Raji (cell line): Measurements from ENCODE around the gene ZNF396.

ENCODE experiments used
- POLR2A ChIP-seq: IDR thresholded peaks from 2 replicates; pipeline ENCODE4 v1.6.1; 2011; ENCODE audit warnings: low read depth, low read length, control low read depth; ENCODE audit not compliant: insufficient read depth

Gene ZNF396

DNA sequence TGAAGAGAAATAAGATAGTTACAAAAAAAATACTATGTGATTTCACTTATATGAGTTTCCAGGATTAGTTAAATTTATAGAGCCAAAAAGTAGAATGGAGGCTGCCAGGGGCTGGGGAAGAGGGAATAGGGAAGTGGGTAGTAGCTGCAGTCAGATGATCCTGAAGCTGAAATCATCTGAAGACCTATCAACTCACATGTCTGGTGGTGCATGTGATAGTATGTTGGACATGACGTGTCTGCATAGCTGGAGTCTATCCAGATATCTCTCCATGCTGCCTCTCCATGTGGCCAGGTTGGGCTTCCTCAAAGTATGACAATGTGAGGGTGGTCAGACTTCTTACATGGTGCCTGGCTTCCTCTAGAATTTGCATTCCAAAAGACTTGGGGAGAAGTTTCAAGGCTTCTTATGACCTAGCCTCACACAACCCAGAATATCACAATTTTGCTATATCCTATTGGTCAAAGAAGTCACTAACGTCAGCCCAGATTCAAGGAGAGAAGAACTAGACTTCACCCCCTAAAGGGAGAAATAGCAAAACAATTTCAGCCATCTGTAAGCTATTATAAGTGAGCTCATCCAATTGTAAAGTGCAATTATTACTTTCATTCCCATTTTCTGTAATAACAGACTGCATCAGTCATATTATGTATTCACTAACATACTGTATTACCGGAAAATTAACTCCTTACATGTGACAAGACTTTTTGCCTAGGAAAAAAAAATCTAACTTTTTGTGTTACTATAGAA lies 14.0 kb upstream of the ZNF396 start:
- TF ChIP-seq POLR2A = no peak

DNA sequence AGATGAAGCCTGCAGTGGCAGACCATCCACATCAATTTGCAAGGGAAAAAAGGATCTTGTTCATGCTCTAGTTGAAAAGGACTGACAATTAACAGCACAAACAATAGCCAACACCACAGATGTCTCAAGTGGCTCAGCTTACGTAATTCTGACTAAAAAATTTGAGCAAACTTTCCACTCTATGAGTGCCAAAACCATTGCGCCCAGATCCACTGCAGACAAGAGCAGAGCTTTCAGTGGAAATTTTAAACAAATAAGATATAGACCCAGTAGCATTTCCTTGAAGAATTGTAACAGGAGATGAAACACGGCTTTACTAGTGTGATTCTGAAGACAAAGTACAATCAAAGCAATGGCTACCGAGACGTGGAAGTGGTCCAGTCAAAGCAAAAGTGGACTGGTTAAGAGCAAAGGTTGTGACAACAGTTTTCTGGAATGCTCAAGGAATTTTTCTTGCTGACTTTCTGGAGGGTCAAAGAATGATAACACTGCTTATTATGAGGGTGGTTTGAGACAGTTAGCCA lies 12.0 kb upstream of the ZNF396 start:
- no peak for TF ChIP-seq POLR2A

DNA sequence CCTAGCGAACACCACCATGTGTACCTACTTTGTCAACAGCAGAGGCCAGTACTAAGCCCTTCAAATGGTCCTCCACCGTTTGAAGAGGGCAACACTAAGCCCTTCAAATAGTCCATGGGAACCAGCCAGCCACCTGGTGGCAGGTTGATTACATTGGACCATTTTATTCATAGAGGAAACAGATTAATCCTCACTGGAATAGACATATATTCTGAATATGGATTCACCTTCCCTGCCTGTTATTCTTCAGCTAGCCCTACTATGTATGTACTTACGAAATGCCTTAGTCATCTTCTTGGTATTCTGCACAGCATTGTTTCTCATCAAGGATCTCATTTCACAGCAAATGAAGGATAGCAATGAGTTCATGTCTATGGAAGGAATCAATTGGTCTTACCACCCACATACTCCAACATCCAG lies 10.0 kb upstream of the ZNF396 start:
- TF ChIP-seq POLR2A = no peak

DNA sequence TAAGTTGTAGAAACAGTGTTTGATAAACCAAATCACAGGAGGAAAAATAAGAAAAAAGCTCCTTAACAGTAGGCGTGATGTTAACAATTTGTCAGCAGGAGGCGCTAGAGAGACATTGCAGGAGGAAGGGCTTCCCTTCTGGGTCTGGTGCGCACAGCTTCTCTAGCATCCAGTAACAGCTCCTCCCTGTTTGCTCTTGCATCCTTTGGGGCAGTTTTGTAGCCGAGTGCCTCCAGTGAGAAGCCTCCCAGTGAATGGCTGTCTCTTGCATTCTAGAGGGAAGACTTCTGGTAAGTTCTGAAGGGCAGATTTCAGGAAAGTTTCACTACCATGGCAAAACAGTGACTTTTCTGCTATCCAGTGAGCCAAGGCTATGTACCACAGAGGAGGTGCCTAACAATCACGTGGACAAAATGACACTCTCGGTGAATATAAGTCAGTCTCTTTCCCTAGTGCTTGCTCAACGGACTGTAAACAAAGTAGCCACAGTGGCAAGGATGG lies 9.5 kb upstream of the ZNF396 start:
- no peak for TF ChIP-seq POLR2A

DNA sequence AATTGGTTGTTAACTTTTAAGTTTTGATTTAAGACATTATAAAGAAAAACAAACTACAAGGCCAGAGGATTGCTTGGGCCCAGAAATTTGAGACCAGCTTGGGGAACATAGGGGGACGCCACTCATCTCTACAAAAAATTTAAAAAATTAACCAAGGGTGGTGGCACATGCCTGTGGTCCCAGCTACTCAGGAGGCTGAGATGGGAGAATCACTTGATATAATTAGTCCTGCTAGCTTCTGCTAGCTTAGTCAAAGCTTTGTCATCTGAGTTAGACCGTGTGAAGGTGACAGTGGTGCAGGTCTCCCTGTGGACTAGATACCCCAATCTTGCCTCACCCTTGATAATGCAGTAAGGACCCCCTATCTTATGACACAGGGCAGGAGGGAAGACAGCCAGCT lies 6.0 kb upstream of the ZNF396 start:
- TF ChIP-seq POLR2A = no peak

DNA sequence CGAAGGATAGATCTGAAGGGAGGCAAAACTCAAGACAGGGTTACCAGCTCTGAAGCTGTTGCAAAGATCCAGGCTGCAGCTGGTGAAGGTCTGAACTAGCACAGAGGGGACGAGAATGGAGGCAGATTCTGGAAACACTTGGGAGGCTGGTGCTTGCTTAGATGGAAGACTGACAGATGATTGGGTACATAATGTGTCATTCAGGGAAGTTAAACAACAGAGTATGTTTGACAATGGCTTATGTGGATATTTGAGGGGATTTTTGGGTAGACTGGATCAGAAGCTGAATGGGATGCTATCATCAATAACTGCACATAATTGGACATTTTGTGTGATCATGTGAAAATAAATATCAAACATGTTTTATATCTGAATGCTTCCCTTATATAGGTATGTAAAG lies 2.3 kb upstream of the ZNF396 start:
- TF ChIP-seq POLR2A = no peak

DNA sequence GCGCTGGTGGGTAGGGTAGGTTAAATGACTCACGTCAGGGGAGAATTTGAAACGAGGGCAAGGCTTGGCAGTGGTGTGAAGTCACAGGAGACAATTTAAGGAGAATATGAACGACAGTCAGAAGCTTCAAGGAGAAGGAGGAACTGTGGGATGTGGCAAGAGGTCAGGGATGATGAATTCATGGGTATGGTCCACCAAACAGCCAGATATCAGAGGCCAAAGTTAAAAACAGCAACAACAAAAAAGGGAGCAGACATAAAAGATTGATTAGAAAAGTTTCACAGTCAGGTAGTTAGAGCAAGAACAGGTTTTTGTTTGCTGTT lies 1.4 kb upstream of the ZNF396 start:
- no peak for TF ChIP-seq POLR2A

DNA sequence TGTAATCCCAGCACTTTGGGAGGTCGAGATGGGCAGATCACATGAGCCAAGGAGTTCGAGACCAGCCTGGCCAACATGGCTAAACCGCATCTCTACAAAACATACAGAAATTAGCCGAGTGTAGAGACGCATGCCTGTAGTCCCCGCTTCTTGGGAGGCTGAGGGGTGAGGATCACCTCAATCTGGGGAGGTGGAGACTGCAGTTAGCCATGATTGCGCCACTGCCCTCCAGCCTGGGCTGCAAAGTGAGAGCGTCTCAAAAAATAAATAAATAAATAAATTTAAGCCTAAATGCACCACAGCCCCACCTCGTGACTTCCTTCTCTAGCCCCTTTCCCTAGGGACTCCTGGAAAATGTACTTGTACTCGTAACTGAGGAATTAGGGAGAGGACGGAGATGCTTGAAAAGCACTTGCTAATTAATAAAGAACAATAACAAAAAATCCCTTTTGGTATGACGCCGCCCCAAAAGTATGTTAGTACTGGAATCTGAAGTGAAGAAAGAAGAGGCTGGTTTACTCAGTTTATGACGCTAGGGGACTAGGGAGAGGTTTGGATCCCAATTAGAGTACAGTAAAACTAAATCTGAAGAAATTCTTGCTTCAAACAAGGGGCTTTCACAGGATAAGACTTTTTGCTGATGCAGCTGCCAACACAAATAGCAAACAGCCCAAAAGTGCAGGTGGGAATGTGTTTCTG lies 887 bp upstream of the ZNF396 start:
- TF ChIP-seq POLR2A = no peak

DNA sequence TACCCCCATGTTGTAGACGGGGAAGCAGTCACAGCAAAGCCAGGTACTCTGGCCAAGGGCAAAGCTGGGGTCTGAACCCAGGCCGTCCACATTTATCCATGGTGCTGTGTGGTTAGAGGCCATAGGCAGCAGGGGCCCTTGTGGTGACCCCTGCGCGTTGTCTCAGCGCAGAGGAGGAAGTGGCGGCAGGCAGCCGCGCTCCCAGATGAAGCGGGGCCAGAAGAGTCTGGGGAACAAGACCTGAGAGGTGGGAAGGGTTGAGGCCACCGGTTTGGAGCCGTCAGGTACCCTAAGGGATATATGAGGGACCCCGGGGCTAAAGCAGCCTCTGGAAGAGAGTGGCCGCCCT lies 770 bp downstream of the ZNF396 start:
- TF ChIP-seq POLR2A = no peak

DNA sequence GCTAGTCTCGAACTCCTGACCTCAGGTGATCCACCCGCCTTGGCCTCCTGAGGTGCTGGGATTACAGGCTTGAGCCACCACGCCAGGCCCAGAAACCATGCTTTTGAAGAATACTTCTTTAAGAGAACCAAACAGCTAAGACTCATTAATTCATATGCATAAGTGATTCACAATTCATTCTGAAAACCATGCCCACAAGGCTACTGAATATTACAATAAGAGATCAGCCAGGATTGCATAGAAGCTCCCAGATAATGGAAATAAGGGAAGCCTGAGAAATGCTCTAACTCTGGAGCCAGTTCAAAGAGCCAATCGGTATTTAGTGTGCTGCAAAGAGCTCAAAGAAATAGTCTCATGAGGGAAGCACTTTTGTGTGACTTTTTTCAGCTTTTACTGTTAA lies 2.4 kb downstream of the ZNF396 start:
- no peak for TF ChIP-seq POLR2A

DNA sequence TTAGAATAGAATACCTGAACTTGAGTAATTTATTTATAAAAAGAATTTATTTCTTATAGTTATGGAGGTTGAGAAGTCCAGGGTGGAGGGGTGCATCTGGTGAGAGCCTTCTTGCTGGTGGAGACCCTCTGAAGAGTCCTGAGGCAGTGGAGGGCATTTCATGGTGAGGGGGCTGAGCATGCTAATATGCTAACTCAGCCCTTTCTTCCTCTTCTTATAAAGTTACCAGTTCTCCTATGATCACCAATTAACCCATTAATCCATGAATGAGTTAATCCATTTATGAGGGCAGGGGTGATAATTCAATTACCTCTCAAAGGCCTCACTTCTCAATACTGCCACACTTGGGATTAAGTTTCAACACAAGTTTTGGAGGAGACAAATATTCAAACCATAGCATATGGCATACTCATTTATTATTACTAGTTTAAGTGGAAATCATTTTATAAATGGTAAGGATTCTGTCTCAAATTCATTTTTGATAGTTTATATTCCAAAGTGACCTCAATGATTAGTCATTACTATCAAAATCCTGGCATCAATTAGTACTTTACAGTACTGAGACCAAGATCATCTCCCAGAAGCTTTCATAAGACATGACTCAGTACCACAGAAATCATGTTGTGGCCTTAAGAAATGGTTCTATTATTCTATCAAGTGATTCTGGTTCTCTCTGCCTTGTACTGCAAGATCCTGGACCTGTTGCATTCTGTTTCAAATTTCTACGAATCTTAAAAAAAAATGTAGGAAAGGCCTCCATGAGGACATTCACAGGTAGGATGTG lies 5.5 kb downstream of the ZNF396 start:
- no peak for TF ChIP-seq POLR2A

DNA sequence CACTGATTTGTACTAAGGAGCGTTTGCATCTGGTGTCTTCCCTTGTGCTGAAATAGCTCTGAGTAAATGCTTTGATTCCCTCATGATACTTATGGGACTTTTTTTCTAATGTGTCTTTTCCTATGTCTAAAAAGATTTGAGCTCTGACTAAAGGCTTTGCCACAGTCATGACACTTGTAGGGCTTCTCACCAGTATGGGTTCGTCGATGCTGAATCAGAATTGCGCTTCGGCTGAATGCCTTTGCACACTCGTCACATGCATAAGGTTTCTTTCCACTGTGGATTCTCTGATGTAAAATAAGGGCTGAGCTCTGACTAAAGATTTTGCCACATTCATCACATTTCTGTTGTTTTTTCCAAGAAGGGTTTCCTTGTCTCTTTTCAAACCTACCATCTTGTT lies 8.0 kb downstream of the ZNF396 start:
- TF ChIP-seq POLR2A = no peak

DNA sequence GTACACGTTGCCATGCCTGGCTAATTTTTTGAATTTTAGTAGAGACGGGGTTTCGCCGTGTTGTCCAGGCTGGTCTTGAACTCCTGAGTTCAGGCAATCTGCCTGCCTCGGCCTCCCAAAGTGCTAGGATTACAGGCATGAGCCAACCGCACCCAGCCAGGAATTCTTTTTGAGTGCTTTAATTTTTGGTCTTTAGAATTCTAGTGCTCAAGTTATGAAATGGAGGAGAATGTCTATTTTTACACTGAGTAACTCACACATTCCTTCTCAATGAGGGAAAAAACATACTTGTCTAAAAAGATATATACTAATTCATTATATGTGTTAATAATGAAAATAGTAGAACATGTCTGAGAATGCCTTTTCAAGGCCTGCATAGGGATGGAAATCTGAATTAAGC lies 8.5 kb downstream of the ZNF396 start:
- TF ChIP-seq POLR2A = no peak

DNA sequence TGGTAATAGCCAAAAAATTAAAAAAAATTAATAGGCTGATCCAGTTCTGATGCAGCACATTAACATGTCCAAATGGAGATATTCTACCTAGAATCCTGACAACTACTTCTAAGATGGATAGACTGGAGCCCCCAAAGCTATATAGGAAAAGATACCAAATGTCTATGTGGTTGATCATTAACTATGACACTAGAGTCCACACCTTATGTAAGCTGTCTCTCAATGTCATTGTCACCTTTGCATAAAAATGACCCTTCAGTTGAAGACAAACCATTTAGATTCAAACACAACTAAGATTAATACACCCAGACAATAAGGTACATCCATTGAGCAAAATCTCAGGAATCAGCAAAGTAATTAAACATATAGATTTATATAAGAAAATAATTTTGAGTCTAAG lies 14.6 kb downstream of the ZNF396 start:
- TF ChIP-seq POLR2A = no peak

DNA sequence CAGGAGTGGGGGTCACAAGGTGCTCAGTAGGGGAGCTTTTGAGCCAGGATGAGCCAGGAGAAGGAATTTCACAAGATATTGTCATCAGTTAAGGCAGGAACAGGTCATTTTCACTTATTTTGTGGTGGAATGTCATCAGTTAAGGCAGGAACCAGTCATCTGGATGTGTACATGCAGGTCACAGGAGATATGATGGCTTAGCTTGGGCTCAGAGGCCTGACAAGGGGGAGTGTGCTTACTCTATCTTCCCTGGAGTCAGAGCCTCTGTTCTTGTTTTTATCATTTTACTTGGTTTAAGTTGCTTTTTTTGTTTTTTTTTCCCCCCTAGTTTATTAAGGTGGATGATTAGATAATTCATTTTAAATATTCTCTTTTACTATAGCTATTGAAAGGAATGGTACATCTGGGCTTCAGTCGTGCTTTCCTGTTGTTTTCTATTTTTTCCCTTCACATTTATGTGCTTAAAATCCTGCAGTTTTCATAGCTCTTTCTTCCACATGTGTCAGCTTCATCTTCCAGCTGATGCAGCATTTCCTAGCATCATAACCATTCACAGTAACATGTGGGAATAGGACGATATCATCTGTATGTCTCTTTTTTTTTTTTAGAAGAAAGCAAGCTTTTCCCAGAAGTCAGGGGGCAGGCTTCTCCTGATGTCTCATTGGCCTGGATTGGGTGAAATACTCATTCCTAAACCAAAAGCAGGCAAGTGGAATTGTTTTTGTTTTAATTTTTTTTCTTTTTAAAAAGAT lies 15.4 kb downstream of the ZNF396 start:
- no peak for TF ChIP-seq POLR2A

DNA sequence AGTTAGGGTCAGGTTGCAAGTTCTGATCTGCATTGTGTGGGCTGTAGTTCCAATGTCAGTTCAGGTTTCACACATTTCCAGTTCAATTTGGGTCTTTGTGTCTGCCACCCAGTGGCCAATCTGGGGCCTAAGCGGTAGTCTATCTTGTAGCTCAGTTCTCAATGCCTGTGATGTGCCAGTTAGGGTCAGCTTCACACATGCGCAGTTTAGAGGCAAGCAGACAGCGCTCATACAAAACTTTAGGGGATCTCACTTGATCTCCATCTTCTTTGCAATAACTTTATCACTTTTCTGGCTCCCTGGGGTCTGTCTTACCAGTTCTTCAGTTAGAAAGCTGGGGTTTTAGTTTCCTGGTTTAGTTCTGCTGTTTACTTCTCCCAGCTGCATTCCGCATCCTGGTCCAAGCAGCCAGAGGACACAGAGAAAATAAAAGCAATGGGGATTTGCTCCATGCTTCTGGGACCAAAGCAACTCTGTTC lies 22.0 kb downstream of the ZNF396 start:
- no peak for TF ChIP-seq POLR2A

DNA sequence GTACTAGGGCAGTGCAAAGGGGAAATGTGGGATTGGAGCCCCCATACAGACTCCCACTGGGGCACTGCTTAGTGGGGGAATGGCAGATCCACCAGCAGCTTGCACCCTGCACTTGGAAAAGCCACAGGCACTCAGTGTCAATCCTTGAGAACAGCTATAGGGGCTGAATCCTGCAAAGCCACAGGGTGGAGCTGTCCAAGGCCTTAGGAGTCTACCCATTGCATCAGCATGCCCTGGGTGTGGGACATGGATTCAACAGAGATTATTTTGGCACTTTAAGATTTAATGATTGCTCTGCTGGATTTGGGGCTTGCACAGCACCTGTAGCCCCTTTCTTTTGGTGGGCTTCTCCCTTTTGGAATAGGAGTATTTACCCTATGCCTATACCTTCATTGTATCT lies 24.4 kb downstream of the ZNF396 start:
- TF ChIP-seq POLR2A = no peak
